Measurements from ENCODE around the gene MKRN2OS. TPM values are rescaled to one million over a fixed set of nuclear protein-coding genes. Genes with fewer than 3 reads are reported as not detected.
A peak's percentile ranks its signal among the peaks of the same experiment; 100 is the strongest.

MKRN2OS gene
- total RNA-seq, 1 experiment from 2014 or later, result not detected

DNA sequence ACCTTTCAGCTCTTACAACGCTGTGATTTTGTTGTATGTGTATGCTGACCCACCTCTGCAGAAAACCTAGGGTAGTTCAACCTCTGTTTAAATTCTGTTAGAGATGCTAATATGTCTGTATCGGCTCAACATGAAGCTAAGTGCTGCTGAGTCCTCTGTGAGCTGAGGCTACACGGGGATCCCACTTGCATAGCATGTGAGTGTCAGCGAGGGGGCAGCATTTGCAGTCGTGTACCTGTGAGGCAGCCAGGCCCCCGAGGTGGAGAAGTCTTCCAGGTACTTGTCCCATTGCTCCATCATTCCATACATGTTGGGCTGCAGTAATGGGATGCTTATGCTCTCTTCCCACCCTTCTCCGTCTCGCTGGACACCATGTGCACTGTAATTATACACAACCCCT is 3.7 kb downstream of the MKRN2OS start:
- TF ChIP-seq, protein P1, sequence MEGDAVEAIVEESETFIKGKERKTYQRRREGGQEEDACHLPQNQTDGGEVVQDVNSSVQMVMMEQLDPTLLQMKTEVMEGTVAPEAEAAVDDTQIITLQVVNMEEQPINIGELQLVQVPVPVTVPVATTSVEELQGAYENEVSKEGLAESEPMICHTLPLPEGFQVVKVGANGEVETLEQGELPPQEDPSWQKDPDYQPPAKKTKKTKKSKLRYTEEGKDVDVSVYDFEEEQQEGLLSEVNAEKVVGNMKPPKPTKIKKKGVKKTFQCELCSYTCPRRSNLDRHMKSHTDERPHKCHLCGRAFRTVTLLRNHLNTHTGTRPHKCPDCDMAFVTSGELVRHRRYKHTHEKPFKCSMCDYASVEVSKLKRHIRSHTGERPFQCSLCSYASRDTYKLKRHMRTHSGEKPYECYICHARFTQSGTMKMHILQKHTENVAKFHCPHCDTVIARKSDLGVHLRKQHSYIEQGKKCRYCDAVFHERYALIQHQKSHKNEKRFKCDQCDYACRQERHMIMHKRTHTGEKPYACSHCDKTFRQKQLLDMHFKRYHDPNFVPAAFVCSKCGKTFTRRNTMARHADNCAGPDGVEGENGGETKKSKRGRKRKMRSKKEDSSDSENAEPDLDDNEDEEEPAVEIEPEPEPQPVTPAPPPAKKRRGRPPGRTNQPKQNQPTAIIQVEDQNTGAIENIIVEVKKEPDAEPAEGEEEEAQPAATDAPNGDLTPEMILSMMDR (conservative IDR thresholded peaks at IDR 0.05; ENCODE audit: low read depth, low read length), result peak; percentile 48
- no peak for TF ChIP-seq EZH2 (IDR thresholded peaks at IDR 0.05; ENCODE audit: borderline replicate concordance, low read depth, low read length, poor library complexity, severe bottlenecking)
- Histone ChIP-seq H3K27ac (ENCODE audit: low read depth, low read length, poor library complexity, severe bottlenecking) (no peak overlapping the region), H3K4me1 (ENCODE audit: insufficient read depth, low read length, poor library complexity, severe bottlenecking) (no peaks in the 10 kb centered on the region), H3K36me3 (ENCODE audit: insufficient read depth, low read length, poor library complexity, severe bottlenecking) (no peaks in the 10 kb centered on the region), H3K4me3 (ENCODE audit: low read depth, low read length, poor library complexity, severe bottlenecking) (no peak overlapping the region), H3K27me3 (replicated peaks; ENCODE audit: insufficient read depth, low read depth, low read length, poor library complexity) (no peaks in the 10 kb centered on the region), H3K9me3 (ENCODE audit: low read depth, low read length, poor library complexity, severe bottlenecking) (no peaks in the 10 kb centered on the region)
- POLR2A ChIA-PET (ENCODE audit: low non-redundant PET), result no interaction called here
- intact Hi-C loops (cut with micrococcal nuclease; ENCODE audit: unreplicated experiment), result no loop called here
- BruUV-seq (replicated peaks), result no TSS peak
- CTCF ChIA-PET, result no interaction called here
- no peak for DNase-seq (ENCODE audit: low spot score)

DNA sequence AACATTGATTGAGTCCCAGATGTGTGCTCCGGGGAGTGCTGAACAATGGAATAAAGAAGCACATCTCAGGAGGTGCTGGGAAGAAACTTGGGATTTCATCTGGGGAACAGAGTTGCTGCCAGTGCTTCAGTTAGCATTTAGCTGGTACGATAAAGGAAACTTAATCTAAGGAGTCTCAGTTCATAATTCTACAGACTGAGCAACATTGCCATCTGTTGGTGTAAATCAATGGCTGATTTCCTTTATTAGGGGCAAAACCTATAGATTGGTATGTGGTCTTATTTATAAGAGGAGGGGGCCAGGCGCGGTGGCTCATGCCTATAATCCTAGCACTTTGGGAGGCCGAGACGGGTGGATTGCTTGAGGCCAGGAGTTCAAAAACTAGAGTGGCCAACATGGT is 8.9 kb downstream of the MKRN2OS start:
- Histone ChIP-seq H3K4me1 (ENCODE audit: insufficient read depth, low read length, poor library complexity, severe bottlenecking) (no peaks in the 10 kb centered on the region), H3K27ac (ENCODE audit: low read depth, low read length, poor library complexity, severe bottlenecking) (no peak overlapping the region), H3K27me3 (replicated peaks; ENCODE audit: insufficient read depth, low read depth, low read length, poor library complexity) (no peaks in the 10 kb centered on the region), H3K36me3 (ENCODE audit: insufficient read depth, low read length, poor library complexity, severe bottlenecking) (peaks cover 12% of the 10 kb centered on the region), H3K9me3 (ENCODE audit: low read depth, low read length, poor library complexity, severe bottlenecking) (no peaks in the 10 kb centered on the region), H3K4me3 (ENCODE audit: low read depth, low read length, poor library complexity, severe bottlenecking) (no peak overlapping the region)
- intact Hi-C loops (cut with micrococcal nuclease; ENCODE audit: unreplicated experiment), result no loop called here
- ChIA-PET POLR2A (ENCODE audit: low non-redundant PET) (no interaction called here), CTCF (no interaction called here)
- no peak for DNase-seq (ENCODE audit: low spot score)
- TF ChIP-seq, protein P1 (conservative IDR thresholded peaks at IDR 0.05; ENCODE audit: low read depth, low read length), result no peak
- TF ChIP-seq EZH2 (IDR thresholded peaks at IDR 0.05; ENCODE audit: borderline replicate concordance, low read depth, low read length, poor library complexity, severe bottlenecking), result no peak
- BruUV-seq (replicated peaks), result no TSS peak

DNA sequence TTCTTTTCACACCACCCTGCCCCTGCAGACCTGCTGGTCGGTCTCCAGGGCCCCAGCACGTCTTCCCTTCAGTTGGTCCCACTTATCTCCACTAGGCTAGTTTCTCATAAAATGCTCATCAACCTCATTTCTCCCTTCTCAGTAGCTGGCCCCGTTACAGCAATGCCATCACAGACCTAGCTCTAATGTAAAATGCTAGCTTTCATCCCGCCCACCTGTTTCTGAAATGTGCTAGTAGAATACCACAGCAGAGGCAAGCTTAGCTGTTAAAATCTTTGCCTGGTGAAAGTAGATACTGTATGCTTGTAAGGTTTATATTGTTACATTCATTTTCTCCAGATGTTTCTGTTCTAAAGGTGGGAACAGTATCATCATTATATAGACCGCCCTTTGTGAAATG is 13.1 kb downstream of the MKRN2OS start:
- BruUV-seq (replicated peaks), result no TSS peak
- H3K36me3 ChIP-seq (ENCODE audit: insufficient read depth, low read length, poor library complexity, severe bottlenecking), result peaks cover 22% of the 10 kb centered on the region
- no peak overlapping the region for H3K27ac ChIP-seq (ENCODE audit: low read depth, low read length, poor library complexity, severe bottlenecking)
- ChIA-PET CTCF (no interaction called here), POLR2A (ENCODE audit: low non-redundant PET) (no interaction called here)
- H3K4me3 ChIP-seq (ENCODE audit: low read depth, low read length, poor library complexity, severe bottlenecking), result no peak overlapping the region
- no peaks in the 10 kb centered on the region for H3K27me3 ChIP-seq (replicated peaks; ENCODE audit: insufficient read depth, low read depth, low read length, poor library complexity)
- no peaks in the 10 kb centered on the region for H3K4me1 ChIP-seq (ENCODE audit: insufficient read depth, low read length, poor library complexity, severe bottlenecking)
- DNase-seq (ENCODE audit: low spot score), result no peak
- intact Hi-C loops (cut with micrococcal nuclease; ENCODE audit: unreplicated experiment), result no loop called here
- H3K9me3 ChIP-seq (ENCODE audit: low read depth, low read length, poor library complexity, severe bottlenecking), result no peaks in the 10 kb centered on the region
- TF ChIP-seq EZH2 (IDR thresholded peaks at IDR 0.05; ENCODE audit: borderline replicate concordance, low read depth, low read length, poor library complexity, severe bottlenecking), result no peak
- TF ChIP-seq, protein P1 (conservative IDR thresholded peaks at IDR 0.05; ENCODE audit: low read depth, low read length), result no peak

Measured in A673 (cell line).